ENCODE data around the gene ST8SIA4.

DNA sequence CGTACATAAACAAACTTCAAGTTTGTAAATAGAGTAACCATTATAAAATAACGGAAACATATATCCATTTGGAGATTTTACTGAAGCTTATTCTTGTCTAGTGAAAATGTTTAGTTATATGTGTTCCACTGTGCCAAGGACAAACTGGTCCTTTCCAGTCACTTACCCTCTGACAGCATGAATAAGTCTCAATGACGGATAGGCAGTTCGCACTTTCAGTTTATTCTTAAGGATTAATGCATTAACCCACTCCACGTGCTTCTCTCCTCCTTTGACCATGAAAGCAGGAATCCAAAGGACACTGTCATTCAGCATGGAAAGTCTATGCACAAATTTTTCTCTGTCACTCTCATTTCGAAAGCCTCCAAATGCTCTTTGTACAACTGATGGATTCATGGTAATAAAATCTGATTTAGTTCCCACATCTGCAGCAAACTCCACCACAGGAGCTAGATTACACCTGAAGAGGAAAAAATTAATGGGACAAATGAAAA is 47.1 kb downstream of the ST8SIA4 start:
- TF ChIP-seq, protein P1, sequence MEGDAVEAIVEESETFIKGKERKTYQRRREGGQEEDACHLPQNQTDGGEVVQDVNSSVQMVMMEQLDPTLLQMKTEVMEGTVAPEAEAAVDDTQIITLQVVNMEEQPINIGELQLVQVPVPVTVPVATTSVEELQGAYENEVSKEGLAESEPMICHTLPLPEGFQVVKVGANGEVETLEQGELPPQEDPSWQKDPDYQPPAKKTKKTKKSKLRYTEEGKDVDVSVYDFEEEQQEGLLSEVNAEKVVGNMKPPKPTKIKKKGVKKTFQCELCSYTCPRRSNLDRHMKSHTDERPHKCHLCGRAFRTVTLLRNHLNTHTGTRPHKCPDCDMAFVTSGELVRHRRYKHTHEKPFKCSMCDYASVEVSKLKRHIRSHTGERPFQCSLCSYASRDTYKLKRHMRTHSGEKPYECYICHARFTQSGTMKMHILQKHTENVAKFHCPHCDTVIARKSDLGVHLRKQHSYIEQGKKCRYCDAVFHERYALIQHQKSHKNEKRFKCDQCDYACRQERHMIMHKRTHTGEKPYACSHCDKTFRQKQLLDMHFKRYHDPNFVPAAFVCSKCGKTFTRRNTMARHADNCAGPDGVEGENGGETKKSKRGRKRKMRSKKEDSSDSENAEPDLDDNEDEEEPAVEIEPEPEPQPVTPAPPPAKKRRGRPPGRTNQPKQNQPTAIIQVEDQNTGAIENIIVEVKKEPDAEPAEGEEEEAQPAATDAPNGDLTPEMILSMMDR (IDR thresholded peaks at IDR 0.05; ENCODE audit: low read depth, low read length, missing input control), result no peak
- TF ChIP-seq, protein P2, sequence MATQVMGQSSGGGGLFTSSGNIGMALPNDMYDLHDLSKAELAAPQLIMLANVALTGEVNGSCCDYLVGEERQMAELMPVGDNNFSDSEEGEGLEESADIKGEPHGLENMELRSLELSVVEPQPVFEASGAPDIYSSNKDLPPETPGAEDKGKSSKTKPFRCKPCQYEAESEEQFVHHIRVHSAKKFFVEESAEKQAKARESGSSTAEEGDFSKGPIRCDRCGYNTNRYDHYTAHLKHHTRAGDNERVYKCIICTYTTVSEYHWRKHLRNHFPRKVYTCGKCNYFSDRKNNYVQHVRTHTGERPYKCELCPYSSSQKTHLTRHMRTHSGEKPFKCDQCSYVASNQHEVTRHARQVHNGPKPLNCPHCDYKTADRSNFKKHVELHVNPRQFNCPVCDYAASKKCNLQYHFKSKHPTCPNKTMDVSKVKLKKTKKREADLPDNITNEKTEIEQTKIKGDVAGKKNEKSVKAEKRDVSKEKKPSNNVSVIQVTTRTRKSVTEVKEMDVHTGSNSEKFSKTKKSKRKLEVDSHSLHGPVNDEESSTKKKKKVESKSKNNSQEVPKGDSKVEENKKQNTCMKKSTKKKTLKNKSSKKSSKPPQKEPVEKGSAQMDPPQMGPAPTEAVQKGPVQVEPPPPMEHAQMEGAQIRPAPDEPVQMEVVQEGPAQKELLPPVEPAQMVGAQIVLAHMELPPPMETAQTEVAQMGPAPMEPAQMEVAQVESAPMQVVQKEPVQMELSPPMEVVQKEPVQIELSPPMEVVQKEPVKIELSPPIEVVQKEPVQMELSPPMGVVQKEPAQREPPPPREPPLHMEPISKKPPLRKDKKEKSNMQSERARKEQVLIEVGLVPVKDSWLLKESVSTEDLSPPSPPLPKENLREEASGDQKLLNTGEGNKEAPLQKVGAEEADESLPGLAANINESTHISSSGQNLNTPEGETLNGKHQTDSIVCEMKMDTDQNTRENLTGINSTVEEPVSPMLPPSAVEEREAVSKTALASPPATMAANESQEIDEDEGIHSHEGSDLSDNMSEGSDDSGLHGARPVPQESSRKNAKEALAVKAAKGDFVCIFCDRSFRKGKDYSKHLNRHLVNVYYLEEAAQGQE (IDR thresholded peaks at IDR 0.05), result no peak
- TF ChIP-seq FOXA1 (IDR thresholded peaks at IDR 0.05), result no peak
- TF ChIP-seq, protein P3, sequence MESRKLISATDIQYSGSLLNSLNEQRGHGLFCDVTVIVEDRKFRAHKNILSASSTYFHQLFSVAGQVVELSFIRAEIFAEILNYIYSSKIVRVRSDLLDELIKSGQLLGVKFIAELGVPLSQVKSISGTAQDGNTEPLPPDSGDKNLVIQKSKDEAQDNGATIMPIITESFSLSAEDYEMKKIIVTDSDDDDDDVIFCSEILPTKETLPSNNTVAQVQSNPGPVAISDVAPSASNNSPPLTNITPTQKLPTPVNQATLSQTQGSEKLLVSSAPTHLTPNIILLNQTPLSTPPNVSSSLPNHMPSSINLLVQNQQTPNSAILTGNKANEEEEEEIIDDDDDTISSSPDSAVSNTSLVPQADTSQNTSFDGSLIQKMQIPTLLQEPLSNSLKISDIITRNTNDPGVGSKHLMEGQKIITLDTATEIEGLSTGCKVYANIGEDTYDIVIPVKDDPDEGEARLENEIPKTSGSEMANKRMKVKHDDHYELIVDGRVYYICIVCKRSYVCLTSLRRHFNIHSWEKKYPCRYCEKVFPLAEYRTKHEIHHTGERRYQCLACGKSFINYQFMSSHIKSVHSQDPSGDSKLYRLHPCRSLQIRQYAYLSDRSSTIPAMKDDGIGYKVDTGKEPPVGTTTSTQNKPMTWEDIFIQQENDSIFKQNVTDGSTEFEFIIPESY (IDR thresholded peaks at IDR 0.05), result no peak
- no peak for TF ChIP-seq RAD21 (IDR thresholded peaks at IDR 0.05)
- TF ChIP-seq, protein P4, sequence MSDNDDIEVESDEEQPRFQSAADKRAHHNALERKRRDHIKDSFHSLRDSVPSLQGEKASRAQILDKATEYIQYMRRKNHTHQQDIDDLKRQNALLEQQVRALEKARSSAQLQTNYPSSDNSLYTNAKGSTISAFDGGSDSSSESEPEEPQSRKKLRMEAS (IDR thresholded peaks at IDR 0.05), result no peak
- no peak for TF ChIP-seq JUND (IDR thresholded peaks at IDR 0.05)

All from liver (tissue), 3 donors.